K562 (cell line): Measurements from ENCODE around the gene TMEM117. TPM values are rescaled to one million over a fixed set of nuclear protein-coding genes. Genes with fewer than 3 reads are reported as not detected.
"Not testable (repeated sequence)": the region's sequence is repeated elsewhere in the genome, so short reads cannot be mapped to it uniquely, and the experiment has no call there.

Experiments used
- ATAC-seq: fragments of 200-7000 bp; cut with Tn5 transposase; 3 replicates; pipeline ENCODE4 v1.9.1; 2020; ENCODE audit warnings: moderate library complexity
- BruUV-seq: library from RNA; stranded (reverse); fragments of 400-500 nt; replicated peaks from 2 replicates; lab custom pipeline; 2021; lab: Mats Ljungman, UMichigan
- CTCF ChIA-PET: fragments of 300-600 bp; formaldehyde crosslinking; extraction: SDS; loops from one replicate; lab custom pipeline; 2021; ENCODE audit warnings: low intra/inter-chr PET ratio; lab: Yijun Ruan, JAX
- POLR2A ChIA-PET: fragments of 300-600, 350-650 bp; sonication (Branson Sonifier 250); formaldehyde crosslinking; extraction: SDS; loops from one replicate; lab custom pipeline; 2021; ENCODE audit warnings: antibody characterized with exemption, inconsistent platforms; lab: Yijun Ruan, JAX
- DNase-seq, 4 experiments: peaks; one replicate each; pipeline versions ENCODE4 v3.0.0 to v3.0.0-alpha.2; 2011 to 2018; ENCODE audit warnings: low spot score in 3 of 4, mixed read lengths in 3 of 4; ENCODE audit errors: extremely low read depth in 1 of 4
- FAIRE-seq: peaks from 2 replicates; lab custom pipeline; 2011; peaks lifted over from hg19 to GRCh38; lab: Jason Lieb, UNC
- H2AFZ ChIP-seq: 2 replicates; pipeline ENCODE4 v1.6.0; 2011; ENCODE audit warnings: low read depth, low read length, control low read depth, inconsistent platforms
- H3K27ac ChIP-seq: fragments of 200-600 bp; 3 replicates; pipeline ENCODE4 v1.8.0; 2011; ENCODE audit warnings: low read depth, mild to moderate bottlenecking, control low read depth, inconsistent platforms, low read length, moderate library complexity, mixed read lengths; ENCODE audit errors: extremely low read depth
- H3K27me3 ChIP-seq, 2 experiments: fragments of 300-600 bp in 1 of 2; 2 replicates in 1 of 2; 3 replicates in 1 of 2; pipeline versions ENCODE4 v1.6.0 to v1.8.0; 2011; ENCODE audit warnings: inconsistent platforms in 2 of 2, low read length in 2 of 2, mild to moderate bottlenecking in 1 of 2, mixed read lengths in 1 of 2, moderate library complexity in 1 of 2; ENCODE audit not compliant: control insufficient read depth in 2 of 2, insufficient read depth in 2 of 2
- H3K36me3 ChIP-seq: fragments of 300-600 bp; 3 replicates; pipeline ENCODE4 v1.8.0; 2011; ENCODE audit warnings: mild to moderate bottlenecking, low read length, inconsistent platforms; ENCODE audit not compliant: control insufficient read depth, insufficient read depth
- H3K4me1 ChIP-seq, 2 experiments: fragments of 200-600 bp in 1 of 2; replicated peaks in 1 of 2; 2 replicates in 1 of 2; 3 replicates in 1 of 2; pipeline versions ENCODE4 v1.5.1 to v1.8.0; 2011; ENCODE audit warnings: inconsistent platforms in 2 of 2, low read length in 2 of 2, mild to moderate bottlenecking in 1 of 2, mixed read lengths in 1 of 2, moderate library complexity in 1 of 2; ENCODE audit not compliant: control insufficient read depth in 2 of 2, insufficient read depth in 2 of 2
- H3K4me2 ChIP-seq: 2 replicates; pipeline ENCODE4 v1.6.1; 2011; ENCODE audit warnings: low read length, control low read depth, inconsistent platforms, mixed read lengths; ENCODE audit not compliant: insufficient read depth
- H3K4me3 ChIP-seq: fragments of 200-600 bp; sonication (generic), shearing (Covaris generic); 2 replicates; pipeline ENCODE4 v1.5.1; 2016; ENCODE audit warnings: control low read depth, inconsistent platforms
- H3K79me2 ChIP-seq: fragments of 200-600 bp; 3 replicates; pipeline ENCODE4 v1.8.0; 2011; ENCODE audit warnings: low read length, inconsistent platforms; ENCODE audit not compliant: control insufficient read depth, insufficient read depth
- H3K9ac ChIP-seq, 2 experiments: 2 replicates each; pipeline versions ENCODE4 v1.6.0 to v1.6.1; 2011; ENCODE audit warnings: low read depth in 2 of 2, low read length in 2 of 2, control low read depth in 1 of 2, inconsistent platforms in 1 of 2, mild to moderate bottlenecking in 1 of 2, mixed read lengths in 1 of 2; ENCODE audit not compliant: insufficient read depth in 1 of 2
- H3K9me1 ChIP-seq: one replicate; pipeline ENCODE4 v1.6.0; 2011; ENCODE audit warnings: inconsistent platforms, mild to moderate bottlenecking, low read length, moderate library complexity; ENCODE audit not compliant: control insufficient read depth, insufficient read depth
- H3K9me3 ChIP-seq: replicated peaks from 2 replicates; pipeline ENCODE4 v1.5.1; 2011; ENCODE audit warnings: low read depth, low read length, inconsistent platforms; ENCODE audit not compliant: control insufficient read depth, insufficient read depth
- H4K20me1 ChIP-seq: replicated peaks from 2 replicates; pipeline ENCODE4 v1.6.1; 2011; ENCODE audit warnings: low read length, inconsistent platforms, mixed read lengths; ENCODE audit not compliant: control insufficient read depth, insufficient read depth
- FOXJ2 ChIP-seq: fragments of 200-800 bp; sonication (Bioruptor generic); IDR thresholded peaks from 2 replicates; pipeline ENCODE4 v1.6.1; 2016; ENCODE audit warnings: missing genetic modification characterization, missing compliant biosample characterization
- GTF3C2 ChIP-seq: IDR thresholded peaks from 3 replicates; pipeline ENCODE4 v1.6.1; 2011; ENCODE audit warnings: borderline replicate concordance, mild to moderate bottlenecking, moderate library complexity; ENCODE audit not compliant: insufficient read length; ENCODE audit errors: extremely low read depth
- HSF4 ChIP-seq: fragments of 250-450 bp; sonication (Bioruptor Pico); IDR thresholded peaks from 2 replicates; pipeline ENCODE4 v2.1.2; 2022; ENCODE audit warnings: mild to moderate bottlenecking, moderate library complexity, borderline replicate concordance
- SAP30 ChIP-seq: fragments of 200-600 bp; sonication (generic); IDR thresholded peaks from 2 replicates; pipeline ENCODE4 v1.6.1; 2012; ENCODE audit warnings: borderline replicate concordance, low read depth, mild to moderate bottlenecking, moderate library complexity, low read length, control low read depth, inconsistent platforms; ENCODE audit not compliant: insufficient read depth, poor library complexity, severe bottlenecking
- ZNF146 ChIP-seq: IDR thresholded peaks from one replicate; pipeline ENCODE4 v1.6.1; 2018; ENCODE audit warnings: missing compliant biosample characterization; ENCODE audit not compliant: unreplicated experiment
- WGBS: fragments of 100-300 bp; shearing (Covaris generic); methylation state at CpG from one replicate; pipeline ENCODE4 v1.1.6; 2016; ENCODE audit warnings: low coverage, mixed read lengths; ENCODE audit not compliant: insufficient coverage; ENCODE audit errors: missing lambda C conversion rate; 5-methylcytosine and 5-hydroxymethylcytosine counted together
- in situ Hi-C: fragments of 300-500 bp; cut with MboI; formaldehyde crosslinking; loops from 4 replicates; pipeline ENCODE4 v1.15.0; 2018; ENCODE audit warnings: inconsistent platforms, mixed read lengths
- intact Hi-C: fragments of 100-400 bp; cut with micrococcal nuclease; formaldehyde crosslinking; loops from 2 replicates; pipeline ENCODE4 v1.14.2; 2022
- polyA plus RNA-seq, 8 experiments: library from polyadenylated mRNA; depleted of rRNA in 4 of 8; stranded (reverse) in 5 of 8; unstranded in 3 of 8; fragments of >200 nt; fragmentation: Nextera tagmentation in 2 of 8; fragmentation: Illumina TruSeq in 1 of 8; extraction: Ambion mirVana in 2 of 8; extraction: Trizol in 1 of 8; gene quantifications; 2 replicates each; pipeline versions ENCODE4 v1.2.1 to v1.2.3, GENCODE V29; 2011 to 2014; ENCODE audit warnings: inconsistent platforms in 1 of 8, missing spikeins in 1 of 8
- total RNA-seq, 7 experiments: library from RNA; depleted of rRNA in 6 of 7; stranded (reverse); fragments of >200 nt in 6 of 7; fragmentation: Illumina TruSeq in 2 of 7; extraction: Trizol in 2 of 7; gene quantifications; 2 replicates each; pipeline versions ENCODE4 v1.2.1 to v1.2.3, GENCODE V29; 2011 to 2021; ENCODE audit warnings: low replicate concordance in 1 of 7
- TF ChIP-seq, protein P1 (sequence below): fragments of 250-450 bp; sonication (Bioruptor Pico); IDR thresholded peaks from 2 replicates; pipeline ENCODE4 v1.5.0; 2020; ENCODE audit warnings: mild to moderate bottlenecking

TMEM117 gene
- total and polyA plus RNA-seq, 9 of the 15 experiments (the other 6 are each of a cell fraction or from before 2014, with no cell fraction given): 0.31 to 2.8 (median 1.0) TPM

DNA sequence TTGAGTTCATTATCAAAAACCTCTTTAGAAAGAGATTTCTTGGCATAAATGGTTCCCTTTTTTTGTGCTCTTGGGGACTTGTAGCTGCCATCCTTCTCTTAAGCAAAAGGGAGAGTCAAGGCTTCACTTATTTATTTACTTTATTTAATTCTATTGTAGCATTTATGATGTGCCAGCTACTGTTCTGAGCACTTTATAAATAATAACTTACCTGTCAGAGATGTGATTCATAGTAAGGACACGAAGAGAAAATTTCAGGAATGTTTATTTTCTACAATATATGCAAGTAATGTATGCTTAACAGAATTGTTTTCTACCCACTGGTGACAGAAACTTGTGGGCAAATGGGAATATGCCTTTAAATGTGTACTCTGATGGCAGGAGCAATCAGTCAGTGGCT is 33.3 kb downstream of the TMEM117 start (continued):
- TF ChIP-seq GTF3C2 (no peak), FOXJ2 (tag) (no peak), ZNF146 (CRISPR knock-in tag) (no peak), HSF4 (CRISPR knock-in tag) (no peak), SAP30 (no peak)
- TF ChIP-seq, protein P1, sequence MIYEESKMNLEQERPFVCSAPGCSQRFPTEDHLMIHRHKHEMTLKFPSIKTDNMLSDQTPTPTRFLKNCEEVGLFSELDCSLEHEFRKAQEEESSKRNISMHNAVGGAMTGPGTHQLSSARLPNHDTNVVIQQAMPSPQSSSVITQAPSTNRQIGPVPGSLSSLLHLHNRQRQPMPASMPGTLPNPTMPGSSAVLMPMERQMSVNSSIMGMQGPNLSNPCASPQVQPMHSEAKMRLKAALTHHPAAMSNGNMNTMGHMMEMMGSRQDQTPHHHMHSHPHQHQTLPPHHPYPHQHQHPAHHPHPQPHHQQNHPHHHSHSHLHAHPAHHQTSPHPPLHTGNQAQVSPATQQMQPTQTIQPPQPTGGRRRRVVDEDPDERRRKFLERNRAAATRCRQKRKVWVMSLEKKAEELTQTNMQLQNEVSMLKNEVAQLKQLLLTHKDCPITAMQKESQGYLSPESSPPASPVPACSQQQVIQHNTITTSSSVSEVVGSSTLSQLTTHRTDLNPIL (CRISPR knock-in tag): no peak

GRCh38 chr12:43869765-43870164 is 33.9 kb downstream of the TMEM117 start:
- BruUV-seq: not testable (repeated sequence)

DNA sequence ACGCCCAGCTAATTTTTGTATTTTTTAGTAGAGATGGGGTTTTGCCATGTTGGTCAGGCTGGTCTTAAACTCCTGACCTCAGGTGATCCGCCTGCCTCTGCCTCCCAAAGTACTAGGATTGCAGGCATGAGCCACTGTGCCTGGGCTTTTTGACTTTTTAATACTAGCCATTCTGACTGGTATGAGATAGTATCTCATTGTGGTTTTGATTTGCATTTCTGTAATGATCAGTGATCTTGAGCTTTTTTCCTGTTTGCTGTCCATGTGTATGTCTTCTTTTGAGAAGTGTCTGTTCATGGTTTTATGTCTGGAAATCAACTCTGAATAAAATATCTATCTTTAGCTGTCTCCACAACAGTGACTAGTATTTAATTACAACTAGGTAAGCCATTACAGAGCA is 35.4 kb downstream of the TMEM117 start:
- H3K4me3 ChIP-seq, ATAC-seq, H3K79me2 ChIP-seq, H3K36me3 ChIP-seq, H3K4me1 ChIP-seq, H3K9ac ChIP-seq, in situ Hi-C loops, H4K20me1 ChIP-seq, H3K9me1 ChIP-seq, H3K27me3 ChIP-seq, DNase-seq, H3K4me2 ChIP-seq, H2AFZ ChIP-seq, intact Hi-C loops, H3K9me3 ChIP-seq, FAIRE-seq, H3K27ac ChIP-seq, BruUV-seq, CTCF ChIA-PET: not testable (repeated sequence)
- 3% methylated on average over 2 of the region's 2 CpGs for WGBS
- POLR2A ChIA-PET: interaction anchor here (0.6 kb wide), 1 partner anchor 22 kb away, joined by 3 read pairs; no protein-coding TSS in a partner anchor

More at GRCh38 chr12:43869765-43870164, 33.9 kb downstream of the TMEM117 start:
- H3K27ac ChIP-seq, H2AFZ ChIP-seq, in situ Hi-C loops, DNase-seq, H3K9me1 ChIP-seq, H3K36me3 ChIP-seq, H3K79me2 ChIP-seq, H3K9me3 ChIP-seq, H4K20me1 ChIP-seq, H3K27me3 ChIP-seq, H3K9ac ChIP-seq, H3K4me2 ChIP-seq, CTCF ChIA-PET, H3K4me3 ChIP-seq, FAIRE-seq, POLR2A ChIA-PET, H3K4me1 ChIP-seq, ATAC-seq: not testable (repeated sequence)
- intact Hi-C loops: loop anchor here (10.0 kb wide), 1 partner anchor 1775 kb away; no protein-coding TSS in a partner anchor
